Smooth muscle cell (in vitro differentiated cells): Measurements from ENCODE around the gene EXD3. TPM values are rescaled to one million over a fixed set of nuclear protein-coding genes. Genes with fewer than 3 reads are reported as not detected.

Source experiments
- DNase-seq: peaks from one replicate; lab custom pipeline; 2025; ENCODE audit not compliant: unreplicated experiment; lab: John Stamatoyannopoulos, UW
- H2AFZ ChIP-seq: fragments of 200-600 bp; sonication (generic); 2 replicates; pipeline ENCODE4 v1.6.0; 2016; ENCODE audit warnings: antibody characterized with exemption, low read depth, mild to moderate bottlenecking
- H3F3A ChIP-seq: fragments of 200-600 bp; sonication (generic); 2 replicates; pipeline ENCODE4 v1.6.0; 2017; ENCODE audit warnings: antibody characterized with exemption, low read depth
- H3K27ac ChIP-seq: fragments of 200-600 bp; sonication (generic); 2 replicates; pipeline ENCODE4 v1.5.1; 2016; ENCODE audit warnings: low read depth, mild to moderate bottlenecking
- H3K27me3 ChIP-seq: fragments of 200-600 bp; sonication (generic); 2 replicates; pipeline ENCODE4 v1.6.1; 2016; ENCODE audit warnings: low read depth, mild to moderate bottlenecking
- H3K36me3 ChIP-seq: fragments of 200-600 bp; sonication (generic); 2 replicates; pipeline ENCODE4 v1.5.1; 2016; ENCODE audit warnings: low read depth
- H3K4me1 ChIP-seq: fragments of 200-600 bp; sonication (generic); 2 replicates; pipeline ENCODE4 v1.5.1; 2016; ENCODE audit warnings: low read depth
- H3K4me2 ChIP-seq: fragments of 200-600 bp; sonication (generic); 2 replicates; pipeline ENCODE4 v1.6.0; 2016; ENCODE audit warnings: mild to moderate bottlenecking
- H3K4me3 ChIP-seq: fragments of 200-600 bp; sonication (generic); 2 replicates; pipeline ENCODE4 v1.5.1; 2016; ENCODE audit warnings: mild to moderate bottlenecking
- H3K79me2 ChIP-seq: fragments of 200-600 bp; sonication (generic); 2 replicates; pipeline ENCODE4 v1.6.0; 2016; ENCODE audit warnings: low read depth, mild to moderate bottlenecking
- H3K9ac ChIP-seq: fragments of 200-600 bp; sonication (generic); 2 replicates; pipeline ENCODE4 v1.6.0; 2016; ENCODE audit warnings: low read depth
- H3K9me3 ChIP-seq: fragments of 200-600 bp; sonication (generic); replicated peaks from 2 replicates; pipeline ENCODE4 v1.5.1; 2016; ENCODE audit warnings: low read depth
- H4K20me1 ChIP-seq: fragments of 200-600 bp; sonication (generic); 2 replicates; pipeline ENCODE4 v1.6.0; 2016; ENCODE audit warnings: low read depth
- CTCF ChIP-seq: fragments of 200-600 bp; sonication (generic); IDR thresholded peaks from 2 replicates; pipeline ENCODE4 v1.5.1; 2017; ENCODE audit warnings: borderline replicate concordance, mild to moderate bottlenecking, antibody characterized with exemption; ENCODE audit not compliant: insufficient read depth, poor library complexity, severe bottlenecking
- WGBS: methylation state at CpG from one replicate; pipeline ENCODE4 v1.1.7; 2016; ENCODE audit warnings: low lambda C conversion rate; 5-methylcytosine and 5-hydroxymethylcytosine counted together
- polyA plus RNA-seq: library from polyadenylated mRNA; unstranded; fragments of >200 nt; fragmentation: Nextera tagmentation; extraction: Ambion mirVana; gene quantifications from 2 replicates; pipeline ENCODE4 v1.2.1, GENCODE V29; 2016
- total RNA-seq: library from RNA; depleted of rRNA; stranded (reverse); fragments of >200 nt; gene quantifications from 2 replicates; pipeline ENCODE4 v1.2.3, GENCODE V29; 2014

Gene EXD3
- total and polyA plus RNA-seq, 2 experiments from 2014 or later, result 3.1 to 15.7 TPM

GRCh38 chr9:137319011-137319738 is 103.8 kb downstream of the EXD3 start:
- no peak overlapping the region for H3K4me2 ChIP-seq
- no peaks in the 10 kb centered on the region for H3F3A ChIP-seq
- WGBS, result 86% methylated on average over 26 of the region's 26 CpGs
- H2AFZ ChIP-seq, result no peak overlapping the region
- no peak overlapping the region for H3K9ac ChIP-seq
- H3K79me2 ChIP-seq, result no peaks in the 10 kb centered on the region
- no peaks in the 10 kb centered on the region for H3K36me3 ChIP-seq
- H4K20me1 ChIP-seq, result no peaks in the 10 kb centered on the region
- peaks cover 21% of the 10 kb centered on the region for H3K4me1 ChIP-seq
- H3K27ac ChIP-seq, result no peak overlapping the region
- no peak for TF ChIP-seq CTCF
- H3K9me3 ChIP-seq, result no peaks in the 10 kb centered on the region
- H3K27me3 ChIP-seq, result no peaks in the 10 kb centered on the region
- DNase-seq, result no peak
- H3K4me3 ChIP-seq, result no peak overlapping the region

- Histone ChIP-seq H3K79me2 (no peaks in the 10 kb centered on the region), H3K4me3 (no peak overlapping the region), H3K4me1 (peaks cover 26% of the 10 kb centered on the region), H3F3A (no peaks in the 10 kb centered on the region), H3K36me3 (no peaks in the 10 kb centered on the region), H3K9ac (no peak overlapping the region), H3K27me3 (no peaks in the 10 kb centered on the region), H3K4me2 (no peak overlapping the region), H2AFZ (no peak overlapping the region), H3K9me3 (no peaks in the 10 kb centered on the region), H4K20me1 (no peaks in the 10 kb centered on the region), H3K27ac (no peak overlapping the region)
- TF ChIP-seq CTCF, result no peak
- DNase-seq, result no peak
- WGBS, result 95% methylated on average over 18 of the region's 18 CpGs
Observed at GRCh38 chr9:137318602-137319001, 104.4 kb downstream of the EXD3 start.

GRCh38 chr9:137317718-137318511 is 105.0 kb downstream of the EXD3 start:
- no peaks in the 10 kb centered on the region for H4K20me1 ChIP-seq
- H3F3A ChIP-seq, result no peaks in the 10 kb centered on the region
- no peaks in the 10 kb centered on the region for H3K27me3 ChIP-seq
- no peak for DNase-seq
- H3K4me2 ChIP-seq, result no peak overlapping the region
- no peaks in the 10 kb centered on the region for H3K36me3 ChIP-seq
- no peak overlapping the region for H3K9ac ChIP-seq
- no peak for TF ChIP-seq CTCF
- no peaks in the 10 kb centered on the region for H3K9me3 ChIP-seq
- no peaks in the 10 kb centered on the region for H3K79me2 ChIP-seq
- 91% methylated on average over 18 of the region's 24 CpGs for WGBS
- H3K4me1 ChIP-seq, result peaks cover 26% of the 10 kb centered on the region
- H3K27ac ChIP-seq, result no peak overlapping the region
- H3K4me3 ChIP-seq, result no peak overlapping the region
- no peak overlapping the region for H2AFZ ChIP-seq
